GM18873 (cell line): ENCODE results near the gene NR1H3.
A peak's percentile ranks its signal among the peaks of the same experiment; 100 is the strongest.

Experiments
- ATAC-seq: cut with Tn5 transposase; IDR thresholded peaks from one replicate; pipeline ENCODE4 v1.9.1; 2021; ENCODE audit warnings: mild to moderate bottlenecking, moderate library complexity, moderate number of reproducible peaks; ENCODE audit not compliant: unreplicated experiment, low FRiP score

NR1H3 gene

DNA sequence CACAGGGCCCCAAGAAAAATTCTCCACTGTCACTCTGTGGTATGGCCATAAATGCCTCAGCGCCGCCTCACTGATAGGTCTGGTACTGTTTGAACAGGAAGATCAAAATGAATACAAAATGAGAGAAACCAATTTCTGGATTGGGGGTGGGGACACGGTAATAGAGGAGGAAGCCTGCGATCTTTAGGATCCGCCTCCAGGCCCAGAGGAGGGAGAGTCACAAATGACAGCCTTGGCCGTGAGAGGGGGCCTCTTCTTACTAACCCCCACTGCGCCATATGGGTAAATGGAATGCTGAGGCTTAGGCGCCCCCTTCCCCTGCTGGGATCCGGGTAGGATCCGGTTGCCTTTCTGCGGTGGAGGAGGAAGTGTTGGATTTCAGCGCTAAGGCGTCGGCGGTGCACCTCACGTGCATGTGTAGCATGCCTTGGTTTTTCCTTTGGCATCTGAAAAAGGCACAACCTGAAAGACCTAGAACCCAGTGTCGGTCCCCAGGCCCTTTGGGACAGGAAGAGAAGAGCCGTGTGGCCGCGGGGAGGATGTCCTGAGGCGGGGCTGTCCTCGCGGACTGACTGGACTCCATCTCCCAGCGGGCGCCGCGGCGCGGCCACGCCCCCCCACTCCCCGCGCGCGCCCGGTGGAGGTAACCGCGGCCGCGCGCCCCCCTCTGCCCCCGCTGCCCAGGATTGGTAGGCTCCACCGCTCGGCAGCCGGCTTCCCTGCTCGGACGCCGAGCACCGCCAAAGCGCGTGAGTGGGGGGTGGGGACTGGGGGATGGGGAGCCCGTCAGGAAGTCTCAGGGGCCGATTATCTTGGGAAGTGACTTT, 11.4 kb downstream of the NR1H3 start:
- ATAC-seq = peak; percentile 37

DNA sequence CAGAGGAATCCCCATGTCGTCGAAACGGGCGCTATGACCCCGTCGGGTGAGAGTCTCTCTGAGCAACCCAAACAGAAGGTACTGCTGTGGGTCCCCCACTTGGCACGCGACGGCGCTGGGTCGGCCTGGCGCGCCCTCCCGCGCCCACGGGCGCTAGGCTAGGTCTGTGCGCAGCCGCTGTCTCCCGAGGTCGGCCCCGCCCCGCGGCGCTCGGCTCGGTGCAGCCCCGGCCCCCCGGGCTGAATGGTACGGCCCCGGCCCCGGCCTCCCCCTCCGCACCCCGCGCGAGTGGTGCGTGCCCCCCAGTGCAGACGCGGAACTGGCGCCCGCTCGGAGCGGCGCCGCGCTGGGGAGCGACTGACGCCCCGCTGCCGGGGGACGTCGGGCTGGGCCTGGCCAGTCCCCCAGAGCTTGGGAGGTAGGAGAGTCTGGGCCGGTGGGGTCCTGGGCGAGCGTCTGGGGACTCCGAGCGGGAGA, 12.1 kb downstream of the NR1H3 start, which contains the start of gene MADD:
Gene MADD (plus strand): TSS at position 305 of the 477 bp plus-strand sequence.
- ATAC-seq = peak; percentile 60

DNA sequence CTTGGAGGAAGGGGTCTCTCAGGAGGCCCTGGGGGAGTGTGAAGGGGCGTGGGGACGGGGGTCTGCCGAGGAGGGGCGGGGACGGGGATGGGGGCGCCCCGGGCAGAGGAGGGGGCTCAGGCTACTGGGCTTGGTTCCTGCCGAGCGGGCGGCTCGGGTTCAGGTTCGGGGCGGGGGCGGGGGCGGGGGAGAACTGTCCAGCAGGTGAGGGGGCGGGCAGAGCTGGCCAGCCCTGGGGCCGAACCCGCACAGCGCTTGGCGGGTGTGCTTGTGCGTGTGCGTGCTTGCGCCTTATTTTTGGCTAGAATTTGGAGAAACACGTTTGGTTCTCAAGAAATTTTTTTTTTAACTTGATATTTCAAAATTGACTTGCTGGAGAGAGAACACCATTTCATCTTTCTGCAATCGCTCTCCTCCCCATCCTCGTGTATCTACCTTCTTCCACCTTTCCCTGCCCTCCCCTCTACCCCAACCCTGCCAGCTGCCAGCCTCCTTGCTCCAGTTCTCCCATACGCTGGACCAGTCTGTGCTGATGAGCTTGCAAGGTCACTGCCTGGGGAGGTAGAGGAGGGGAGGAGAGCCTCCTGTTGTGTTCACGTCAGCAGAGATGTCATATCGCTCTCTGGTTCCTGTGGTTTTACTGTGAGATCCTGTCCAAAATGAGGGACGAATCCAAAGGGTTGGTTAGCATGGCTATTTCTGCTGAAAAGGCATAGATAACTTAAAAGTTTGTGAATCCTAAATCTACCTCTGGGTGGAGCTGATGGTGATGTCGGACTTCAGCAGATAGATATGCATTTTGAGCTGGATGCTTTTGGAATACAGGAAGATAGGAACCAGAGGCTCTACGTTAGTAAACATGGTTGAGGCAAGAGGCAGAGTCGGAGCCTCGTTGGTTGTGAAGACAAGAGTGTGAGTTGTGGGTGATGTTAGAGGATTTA, 12.8 kb downstream of the NR1H3 start:
- ATAC-seq = no peak

DNA sequence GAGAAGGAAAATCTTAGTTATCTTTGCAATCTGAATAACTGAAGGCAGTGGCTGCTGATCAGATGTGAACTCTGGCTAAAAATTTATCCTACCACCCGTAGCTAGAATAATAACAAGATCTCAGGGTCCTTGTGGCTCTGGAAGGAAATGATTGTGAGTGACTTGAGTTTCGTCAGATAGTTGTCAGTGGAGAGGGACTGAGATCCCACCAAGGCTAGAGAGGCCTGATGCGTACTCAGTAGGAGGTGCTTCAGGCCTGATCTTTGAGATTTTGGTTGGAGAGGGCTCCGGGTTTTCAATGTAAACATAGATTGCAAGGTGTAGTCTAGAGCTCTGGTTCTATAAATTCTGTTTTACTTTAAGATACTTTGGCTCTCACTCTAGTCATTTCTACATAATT, 13.5 kb downstream of the NR1H3 start:
- no peak for ATAC-seq

DNA sequence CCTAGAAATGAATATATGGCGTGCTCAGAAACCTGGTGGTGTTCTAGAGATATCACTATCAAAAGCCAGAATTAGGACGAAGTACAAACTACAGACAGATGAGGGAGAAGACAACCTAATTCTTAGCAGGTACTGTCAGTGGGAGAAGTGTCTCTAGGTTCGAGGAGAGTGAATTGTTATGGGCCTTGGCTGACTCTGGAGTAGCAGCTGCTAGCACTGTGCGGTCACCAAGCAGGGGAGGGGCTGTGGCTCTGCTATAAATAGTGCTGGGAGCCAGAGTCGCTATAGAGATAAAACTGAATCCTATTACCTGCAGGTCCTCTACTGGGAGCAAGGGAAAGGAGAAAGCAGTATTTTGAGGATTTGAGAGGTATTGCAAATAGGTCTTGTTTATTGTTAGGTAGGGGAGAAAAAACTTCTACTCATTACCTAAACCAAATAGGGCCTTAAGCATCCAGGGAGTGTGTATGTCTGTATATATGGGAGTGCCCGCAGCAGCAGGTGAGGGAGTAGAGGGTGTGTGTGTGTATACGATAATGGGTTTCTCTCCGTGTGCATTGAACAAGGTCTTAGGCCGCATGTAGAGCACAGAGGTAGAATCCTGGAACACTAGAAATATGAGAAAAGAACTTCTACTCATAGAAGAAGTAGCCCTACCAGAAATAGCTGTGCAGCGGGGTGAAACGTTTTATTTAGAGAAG, 14.3 kb downstream of the NR1H3 start:
- no peak for ATAC-seq

DNA sequence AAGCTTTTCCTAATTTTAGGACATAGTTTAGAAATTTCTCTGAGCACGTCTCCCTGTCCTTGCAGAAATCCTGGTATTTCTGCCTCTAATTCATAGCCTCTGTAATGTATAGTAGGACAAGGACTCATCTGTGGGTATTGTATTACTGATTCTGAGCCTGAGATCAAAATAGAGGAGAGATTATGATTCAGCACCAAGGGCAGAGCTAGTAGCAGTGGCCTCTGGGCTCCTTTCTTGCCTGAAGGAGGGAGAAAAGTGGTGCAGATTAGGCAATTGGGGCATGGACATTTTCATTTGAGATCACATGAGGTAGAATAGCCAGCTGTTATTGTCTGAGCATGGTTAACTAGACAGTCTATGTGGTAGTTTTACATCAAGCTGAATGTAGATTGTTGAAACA, 14.9 kb downstream of the NR1H3 start:
- ATAC-seq = no peak

DNA sequence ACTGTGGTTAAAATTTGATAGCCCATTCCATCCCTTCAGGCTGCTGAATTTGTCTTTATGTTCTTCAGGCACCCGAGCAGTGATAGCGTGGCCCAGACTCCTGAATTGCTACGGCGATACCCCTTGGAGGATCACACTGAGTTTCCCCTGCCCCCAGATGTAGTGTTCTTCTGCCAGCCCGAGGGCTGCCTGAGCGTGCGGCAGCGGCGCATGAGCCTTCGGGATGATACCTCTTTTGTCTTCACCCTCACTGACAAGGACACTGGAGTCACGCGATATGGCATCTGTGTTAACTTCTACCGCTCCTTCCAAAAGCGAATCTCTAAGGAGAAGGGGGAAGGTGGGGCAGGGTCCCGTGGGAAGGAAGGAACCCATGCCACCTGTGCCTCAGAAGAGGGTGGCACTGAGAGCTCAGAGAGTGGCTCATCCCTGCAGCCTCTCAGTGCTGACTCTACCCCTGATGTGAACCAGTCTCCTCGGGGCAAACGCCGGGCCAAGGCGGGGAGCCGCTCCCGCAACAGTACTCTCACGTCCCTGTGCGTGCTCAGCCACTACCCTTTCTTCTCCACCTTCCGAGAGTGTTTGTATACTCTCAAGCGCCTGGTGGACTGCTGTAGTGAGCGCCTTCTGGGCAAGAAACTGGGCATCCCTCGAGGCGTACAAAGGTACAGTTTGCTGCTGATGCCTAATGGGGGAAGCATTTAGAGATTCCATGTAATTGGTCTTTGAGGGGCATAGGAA, 16.9 kb downstream of the NR1H3 start:
- ATAC-seq = no peak

DNA sequence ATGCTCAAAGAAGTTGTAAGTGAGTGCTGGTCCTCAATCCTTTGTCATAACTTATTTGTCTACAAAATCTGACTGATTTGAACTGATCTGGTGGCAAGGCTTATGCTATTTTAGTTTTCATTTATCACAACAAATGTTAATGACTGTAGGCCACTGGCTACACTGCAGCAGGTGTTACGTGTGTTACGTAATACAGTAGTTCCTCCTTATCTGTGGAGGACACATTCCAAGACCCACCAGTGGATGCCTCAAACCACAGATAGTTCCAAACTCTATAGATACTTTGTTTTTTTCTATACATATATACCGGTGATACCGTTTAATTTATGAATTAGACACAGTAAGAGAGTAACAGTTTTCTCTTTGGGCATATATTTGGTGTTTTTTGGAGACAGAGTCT, 19.1 kb downstream of the NR1H3 start:
- ATAC-seq = no peak

DNA sequence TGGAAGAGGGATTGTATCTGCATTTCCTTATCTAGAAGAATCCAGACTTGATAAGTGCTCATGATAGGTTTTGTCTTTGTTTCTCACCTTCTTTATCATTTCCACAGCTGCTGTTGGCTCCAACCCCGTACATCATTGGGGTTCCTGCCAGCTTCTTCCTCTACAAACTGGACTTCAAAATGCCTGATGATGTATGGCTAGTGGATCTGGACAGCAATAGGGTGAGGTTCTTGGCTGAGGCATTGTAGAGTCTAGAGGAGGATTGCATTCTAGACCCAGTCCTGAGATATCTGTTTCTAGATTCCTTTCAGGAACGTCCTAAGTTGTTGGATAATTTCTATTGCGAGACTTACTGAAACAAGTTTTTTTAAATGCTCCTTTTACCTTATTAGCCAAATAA, 20.3 kb downstream of the NR1H3 start:
- ATAC-seq = no peak

DNA sequence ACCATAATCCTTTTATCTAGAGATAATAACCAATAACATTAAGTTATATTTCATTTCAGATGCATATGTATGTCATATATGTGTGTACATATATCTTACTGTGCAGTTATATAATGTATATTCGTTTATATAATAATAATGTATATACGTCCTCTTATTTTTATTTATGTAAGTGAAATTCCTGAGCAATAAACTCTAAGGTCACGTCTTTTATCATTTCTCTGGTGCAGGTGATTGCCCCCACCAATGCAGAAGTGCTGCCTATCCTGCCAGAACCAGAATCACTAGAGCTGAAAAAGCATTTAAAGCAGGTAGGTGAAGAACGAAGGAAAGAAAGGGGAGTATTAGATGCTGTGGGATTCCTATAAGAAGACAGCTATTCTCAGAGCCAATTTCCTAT, 21.0 kb downstream of the NR1H3 start:
- no peak for ATAC-seq

DNA sequence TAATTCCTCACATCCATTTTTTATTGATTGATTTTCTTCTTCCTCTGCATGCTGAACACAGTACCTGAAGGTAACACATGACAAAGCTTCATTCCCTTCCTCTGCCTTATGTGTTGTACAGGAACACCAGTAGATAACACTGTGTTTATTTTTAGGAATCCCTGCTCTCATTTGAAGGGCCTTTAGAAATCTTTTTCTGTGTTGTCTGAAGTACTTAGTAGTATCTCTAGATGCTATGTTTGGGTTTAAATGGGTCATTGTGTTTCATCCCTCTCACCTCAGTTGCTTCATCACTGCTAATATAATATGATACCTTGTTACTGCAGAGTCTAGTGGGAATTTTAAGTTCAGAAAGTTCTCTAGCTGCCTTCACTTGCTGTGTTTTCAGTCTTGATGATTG, 22.3 kb downstream of the NR1H3 start:
- no peak for ATAC-seq

DNA sequence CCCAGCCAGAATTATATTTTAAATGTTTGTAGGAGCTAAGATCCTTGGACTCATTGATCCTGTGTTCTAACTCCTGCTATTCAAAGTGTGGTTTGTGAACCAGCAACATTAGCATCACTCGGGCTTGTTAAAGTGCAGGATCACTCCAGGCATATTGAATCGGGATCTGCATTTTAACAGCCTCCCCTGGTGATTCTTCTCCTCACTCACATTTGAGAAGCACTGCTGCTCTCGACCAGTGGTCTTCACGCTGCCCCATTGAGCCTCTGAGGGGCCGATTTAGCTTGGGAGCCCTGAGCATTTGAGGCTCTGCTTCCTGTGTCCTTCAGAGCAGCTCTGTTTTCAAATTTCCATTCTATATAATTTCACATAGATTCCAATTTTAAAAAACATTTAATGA, 23.1 kb downstream of the NR1H3 start:
- ATAC-seq = no peak

DNA sequence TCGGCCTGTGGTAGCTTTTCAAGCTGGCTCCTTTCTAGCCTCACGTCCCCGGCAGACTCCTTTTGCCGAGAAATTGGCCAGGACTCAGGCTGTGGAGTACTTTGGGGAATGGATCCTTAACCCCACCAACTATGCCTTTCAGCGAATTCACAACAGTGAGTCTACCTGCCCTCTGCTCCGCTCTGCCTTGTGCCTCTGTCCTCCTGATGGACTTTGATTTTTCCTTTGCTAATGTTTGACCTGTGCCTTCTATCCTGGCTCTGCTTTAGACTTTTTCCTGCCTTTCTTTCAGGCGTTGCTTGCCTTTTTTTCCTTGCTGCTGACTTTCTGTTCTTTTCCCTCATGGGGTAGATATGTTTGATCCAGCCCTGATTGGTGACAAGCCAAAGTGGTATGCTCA, 24.7 kb downstream of the NR1H3 start:
- ATAC-seq = no peak

DNA sequence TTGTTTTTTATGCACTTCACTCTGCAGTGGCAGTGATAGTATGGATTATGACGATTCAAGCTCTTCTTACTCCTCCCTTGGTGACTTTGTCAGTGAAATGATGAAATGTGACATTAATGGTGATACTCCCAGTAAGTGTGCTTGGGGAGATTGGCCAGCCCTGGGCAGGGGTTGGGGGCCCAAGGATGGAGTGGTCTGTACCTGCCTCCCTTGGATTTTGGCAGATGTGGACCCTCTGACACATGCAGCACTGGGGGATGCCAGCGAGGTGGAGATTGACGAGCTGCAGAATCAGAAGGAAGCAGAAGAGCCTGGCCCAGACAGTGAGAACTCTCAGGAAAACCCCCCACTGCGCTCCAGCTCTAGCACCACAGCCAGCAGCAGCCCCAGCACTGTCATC, 26.4 kb downstream of the NR1H3 start:
- ATAC-seq = no peak

DNA sequence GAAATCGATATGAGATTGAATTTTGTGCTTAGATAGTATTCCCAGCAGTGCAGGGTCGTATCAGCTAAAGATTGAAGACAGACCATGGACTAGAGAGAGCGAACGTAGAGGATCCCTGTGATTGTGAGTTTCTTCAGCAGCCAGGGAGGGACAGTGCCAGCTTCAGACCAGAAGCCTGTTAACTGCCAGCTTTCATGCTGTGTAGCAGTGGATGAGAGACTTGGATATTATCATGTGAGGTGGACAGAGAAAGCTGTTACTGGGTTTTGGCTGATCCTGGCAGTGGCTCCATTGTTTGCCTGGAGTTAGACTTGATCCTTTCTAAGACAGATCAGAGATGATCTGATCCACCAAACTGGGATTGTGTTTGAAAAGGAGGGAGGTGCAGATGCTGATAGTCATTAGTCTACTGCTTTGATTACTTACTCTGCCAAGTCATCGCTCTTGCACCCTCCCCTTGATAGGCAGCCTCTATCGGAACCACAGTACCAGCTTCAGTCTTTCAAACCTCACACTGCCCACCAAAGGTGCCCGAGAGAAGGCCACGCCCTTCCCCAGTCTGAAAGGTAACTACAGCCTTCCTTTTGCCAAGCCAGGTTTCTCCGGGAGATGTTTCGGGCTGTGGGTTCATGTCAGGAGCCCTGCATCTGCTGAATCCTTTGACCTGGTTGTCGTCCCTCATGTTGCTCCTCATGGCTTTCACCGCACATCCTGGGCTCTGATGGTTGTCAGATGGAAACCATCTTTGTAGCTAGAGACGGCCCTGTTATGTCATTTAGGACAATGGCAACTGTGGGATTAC, 28.4 kb downstream of the NR1H3 start:
- no peak for ATAC-seq

DNA sequence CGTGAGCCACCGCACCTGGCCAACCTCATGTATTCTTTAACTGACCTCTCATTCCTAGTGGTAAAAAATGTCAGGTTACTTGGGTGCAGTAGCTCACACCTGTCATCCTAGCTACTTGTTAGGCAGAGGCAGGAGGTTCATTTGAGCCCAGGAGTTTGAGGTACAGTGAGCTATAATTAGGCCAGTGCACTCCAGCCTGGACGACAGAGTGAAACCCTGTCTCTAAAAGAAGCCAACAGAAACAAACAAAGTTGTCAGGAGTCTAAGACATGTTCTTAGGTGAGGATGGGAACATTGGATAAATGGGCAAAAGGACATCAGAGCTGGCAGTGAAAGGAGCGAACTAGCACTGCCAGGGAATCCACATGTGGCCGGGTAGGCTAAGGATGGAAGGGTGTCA, 30.3 kb downstream of the NR1H3 start:
- ATAC-seq = no peak

DNA sequence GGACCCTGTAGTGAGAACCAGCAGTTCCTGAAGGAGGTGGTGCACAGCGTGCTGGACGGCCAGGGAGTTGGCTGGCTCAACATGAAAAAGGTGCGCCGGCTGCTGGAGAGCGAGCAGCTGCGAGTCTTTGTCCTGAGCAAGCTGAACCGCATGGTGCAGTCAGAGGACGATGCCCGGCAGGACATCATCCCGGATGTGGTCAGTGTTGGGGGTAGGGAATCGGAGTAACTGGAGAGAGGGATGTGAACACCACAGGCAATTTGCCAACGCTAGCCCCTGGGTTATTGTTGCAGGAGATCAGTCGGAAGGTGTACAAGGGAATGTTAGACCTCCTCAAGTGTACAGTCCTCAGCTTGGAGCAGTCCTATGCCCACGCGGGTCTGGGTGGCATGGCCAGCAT, 32.1 kb downstream of the NR1H3 start:
- ATAC-seq = no peak

DNA sequence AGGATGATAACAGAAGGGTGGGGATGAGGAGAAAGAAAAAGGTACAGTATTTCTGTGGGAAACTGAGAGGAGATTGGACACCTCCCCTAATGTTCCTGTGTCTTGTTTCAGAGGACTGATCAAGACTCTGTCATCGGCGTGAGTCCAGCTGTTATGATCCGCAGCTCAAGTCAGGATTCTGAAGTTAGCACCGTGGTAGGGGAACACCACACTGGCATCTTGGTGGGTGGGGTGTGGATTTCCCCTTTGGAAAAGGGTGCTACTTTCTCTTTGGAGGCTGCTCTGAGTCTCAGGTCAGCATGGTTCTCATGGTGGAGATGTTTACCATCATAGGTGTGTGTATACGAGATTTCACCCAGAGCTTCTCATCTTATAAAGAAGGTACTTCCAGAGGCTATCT, 37.6 kb downstream of the NR1H3 start:
- ATAC-seq = no peak

DNA sequence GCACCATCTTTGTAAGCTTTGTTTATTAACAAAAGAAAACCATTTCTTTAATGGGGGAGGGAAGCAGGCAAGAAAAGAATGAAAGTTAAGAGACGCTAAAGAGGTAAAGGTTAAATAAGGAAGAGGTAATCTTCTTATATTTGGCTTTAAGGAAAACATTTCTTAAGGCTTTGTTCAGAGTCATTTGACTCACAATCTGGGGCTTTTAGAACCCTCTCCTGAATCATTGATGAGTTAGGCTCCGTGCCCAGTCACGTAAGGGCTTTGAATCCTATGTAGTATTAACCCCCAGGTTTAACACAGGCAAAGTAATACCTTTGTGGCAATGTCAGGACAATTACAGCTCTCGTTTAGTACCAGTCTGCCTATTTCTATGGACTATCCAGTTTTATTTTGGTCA, 38.2 kb downstream of the NR1H3 start:
- ATAC-seq = no peak
